Tibial artery (tissue), 4 donors: ENCODE results near the gene ATP11A.

Experiments used
- DNase-seq, 2 donors: peaks; one replicate each; pipeline ENCODE4 v3.0.0-alpha.2; 2019
- H3K27ac ChIP-seq, 2 donors: fragments of 200-600 bp; sonication (generic) in 1 of 2; 1 replicate in 1 of 2; 2 replicates in 1 of 2; pipeline ENCODE4 v1.5.1; 2018 to 2019; ENCODE audit warnings: mild to moderate bottlenecking in 1 of 2
- H3K27me3 ChIP-seq, 2 donors: fragments of 200-600 bp; sonication (generic) in 1 of 2; one replicate each; pipeline versions ENCODE4 v1.5.1 to v1.6.0; 2016 to 2019
- H3K36me3 ChIP-seq, 3 donors: fragments of 200-600 bp; sonication (generic) in 2 of 3; one replicate each; pipeline ENCODE4 v1.5.1; 2016 to 2019; ENCODE audit warnings: mild to moderate bottlenecking in 2 of 3
- H3K4me1 ChIP-seq, 4 donors: fragments of 200-600 bp; sonication (generic) in 2 of 4; 1 replicate in 3 of 4; 2 replicates in 1 of 4; pipeline ENCODE4 v1.5.1; 2016 to 2019
- H3K4me3 ChIP-seq, 2 donors: fragments of 200-600 bp; sonication (generic) in 1 of 2; 1 replicate in 1 of 2; 2 replicates in 1 of 2; pipeline ENCODE4 v1.5.1; 2018 to 2019; ENCODE audit warnings: mild to moderate bottlenecking in 2 of 2
- H3K9me3 ChIP-seq, 3 donors: fragments of 200-600 bp; sonication (generic) in 1 of 3; one replicate each; pipeline ENCODE4 v1.5.1; 2016 to 2019
- CTCF ChIP-seq, 2 experiments: fragments of 200-600 bp in 1 of 2; fragments of 450-650 bp in 1 of 2; IDR thresholded peaks; one replicate each; pipeline ENCODE4 v1.5.1; 2017 to 2019; ENCODE audit warnings: antibody characterized with exemption in 2 of 2, mild to moderate bottlenecking in 1 of 2, moderate library complexity in 1 of 2
- intact Hi-C: fragments of 100-400 bp; cut with DNase I; formaldehyde crosslinking; loops from one replicate; pipeline ENCODE4 v1.15.0; 2023; ENCODE audit warnings: low total_unique reads

Gene ATP11A

GRCh38 chr13:112852392-112852791 lies 162.6 kb downstream of the ATP11A start:
- H3K27ac ChIP-seq: no peak overlapping the region
- H3K4me1 ChIP-seq: no peaks in the 10 kb centered on the region
- H3K4me3 ChIP-seq: no peak overlapping the region
- no peak for DNase-seq
- no peak for TF ChIP-seq CTCF (IDR thresholded peaks at IDR 0.05)
- peaks cover 0 to 9% (median 0%) of the 10 kb centered on the region in 3 donors for H3K9me3 ChIP-seq
- H3K36me3 ChIP-seq: peaks cover 7 to 69% (median 32%) of the 10 kb centered on the region in 3 donors
- intact Hi-C loops: no loop called here
- H3K27me3 ChIP-seq: no peaks in the 10 kb centered on the region

GRCh38 chr13:112852808-112853207 lies 163.0 kb downstream of the ATP11A start:
- Histone ChIP-seq H3K9me3 (peaks cover 0 to 5% (median 0%) of the 10 kb centered on the region in 3 donors), H3K4me1 (no peaks in the 10 kb centered on the region), H3K4me3 (no peak overlapping the region), H3K27ac (no peak overlapping the region), H3K36me3 (peaks cover 11 to 69% (median 34%) of the 10 kb centered on the region in 3 donors), H3K27me3 (no peaks in the 10 kb centered on the region)
- no peak for TF ChIP-seq CTCF (IDR thresholded peaks at IDR 0.05)
- DNase-seq: no peak
- intact Hi-C loops: no loop called here

GRCh38 chr13:112854321-112854720 lies 164.5 kb downstream of the ATP11A start:
- intact Hi-C loops: no loop called here
- no peak for DNase-seq
- no peak overlapping the region for H3K27ac ChIP-seq
- H3K36me3 ChIP-seq: peaks cover 13 to 73% (median 49%) of the 10 kb centered on the region in 3 donors
- no peak overlapping the region for H3K4me3 ChIP-seq
- no peaks in the 10 kb centered on the region for H3K27me3 ChIP-seq
- no peak for TF ChIP-seq CTCF (IDR thresholded peaks at IDR 0.05)
- H3K4me1 ChIP-seq: no peaks in the 10 kb centered on the region
- H3K9me3 ChIP-seq: no peaks in the 10 kb centered on the region

GRCh38 chr13:112855859-112856258 lies 166.0 kb downstream of the ATP11A start:
- Histone ChIP-seq H3K27me3 (no peaks in the 10 kb centered on the region), H3K9me3 (no peaks in the 10 kb centered on the region), H3K36me3 (peaks cover 13 to 72% (median 63%) of the 10 kb centered on the region in 3 donors), H3K27ac (no peak overlapping the region), H3K4me1 (no peaks in the 10 kb centered on the region), H3K4me3 (no peak overlapping the region)
- intact Hi-C loops: no loop called here
- no peak for DNase-seq
- TF ChIP-seq CTCF (IDR thresholded peaks at IDR 0.05): no peak

- H3K4me3 ChIP-seq: no peak overlapping the region
- no peaks in the 10 kb centered on the region for H3K27me3 ChIP-seq
- no peak for TF ChIP-seq CTCF (IDR thresholded peaks at IDR 0.05)
- intact Hi-C loops: no loop called here
- peaks cover 13 to 77% (median 63%) of the 10 kb centered on the region in 3 donors for H3K36me3 ChIP-seq
- DNase-seq: no peak
- no peaks in the 10 kb centered on the region for H3K4me1 ChIP-seq
- H3K27ac ChIP-seq: no peak overlapping the region
- H3K9me3 ChIP-seq: no peaks in the 10 kb centered on the region
These were observed 168.2 kb downstream of the ATP11A start for GRCh38 chr13:112857914-112858490.
